PC-3 (cell line): ENCODE data around the gene UPK1B. TPM values are rescaled to one million over a fixed set of nuclear protein-coding genes. Genes with fewer than 3 reads are reported as not detected.
A peak's percentile ranks its signal among the peaks of the same experiment; 100 is the strongest.

Source experiments
- ATAC-seq: fragments of 200-7000 bp; cut with Tn5 transposase; 2 replicates; pipeline ENCODE4 v1.9.1; 2020; ENCODE audit warnings: mild to moderate bottlenecking, moderate library complexity
- BruUV-seq: library from RNA; stranded (reverse); fragments of 400-500 nt; replicated peaks from 2 replicates; lab custom pipeline; 2021; lab: Mats Ljungman, UMichigan
- CTCF ChIA-PET: fragments of 300-600 bp; sonication (Branson Sonifier 250); formaldehyde crosslinking; loops from one replicate; lab custom pipeline; 2022; ENCODE audit warnings: antibody characterized with exemption; lab: Charles Lee
- POLR2A ChIA-PET: fragments of 300-600 bp; sonication (Branson Sonifier 250); formaldehyde crosslinking; loops from one replicate; lab custom pipeline; 2022; ENCODE audit warnings: antibody characterized with exemption; ENCODE audit not compliant: unreplicated experiment; lab: Charles Lee
- DNase-seq: peaks from one replicate; pipeline ENCODE4 v3.0.0-alpha.2; 2015
- H2AFZ ChIP-seq: fragments of 300-600 bp; sonication (generic); 2 replicates; pipeline ENCODE4 v1.6.0; 2016; ENCODE audit warnings: antibody characterized with exemption, low read length
- H3F3A ChIP-seq: fragments of 300-600 bp; sonication (generic); one replicate; pipeline ENCODE4 v1.6.0; 2017; ENCODE audit warnings: antibody characterized with exemption, low read length, control low read depth, mild to moderate bottlenecking; ENCODE audit not compliant: unreplicated experiment
- H3K27ac ChIP-seq: fragments of 300-600 bp; sonication (generic); 2 replicates; pipeline ENCODE4 v1.5.1; 2016; ENCODE audit warnings: mild to moderate bottlenecking, low read length
- H3K27me3 ChIP-seq: fragments of 300-600 bp; sonication (generic); 2 replicates; pipeline ENCODE4 v1.6.1; 2016; ENCODE audit warnings: low read length, mixed read lengths
- H3K36me3 ChIP-seq: fragments of 300-600 bp; sonication (generic); 2 replicates; pipeline ENCODE4 v1.6.1; 2016; ENCODE audit warnings: low read depth, mixed run types, low read length, mixed read lengths
- H3K4me1 ChIP-seq: fragments of 300-600 bp; sonication (generic); 2 replicates; pipeline ENCODE4 v1.5.1; 2016; ENCODE audit warnings: low read length; ENCODE audit not compliant: insufficient read depth
- H3K4me2 ChIP-seq: fragments of 300-600 bp; sonication (generic); 2 replicates; pipeline ENCODE4 v1.6.0; 2016; ENCODE audit warnings: low read length
- H3K4me3 ChIP-seq: fragments of 300-600 bp; sonication (generic); 2 replicates; pipeline ENCODE4 v1.5.1; 2016; ENCODE audit warnings: mild to moderate bottlenecking, low read length, mixed read lengths
- H3K79me2 ChIP-seq: fragments of 300-600 bp; sonication (generic); 2 replicates; pipeline ENCODE4 v1.6.1; 2017; ENCODE audit warnings: low read length, mixed read lengths
- H3K9ac ChIP-seq: fragments of 300-600 bp; sonication (generic); 2 replicates; pipeline ENCODE4 v1.6.0; 2016; ENCODE audit warnings: mild to moderate bottlenecking, low read length
- H3K9me2 ChIP-seq: fragments of 300-600 bp; sonication (generic); replicated peaks from 2 replicates; pipeline ENCODE4 v1.6.1; 2016; ENCODE audit warnings: mixed run types, low read length, mixed read lengths
- H3K9me3 ChIP-seq: fragments of 300-600 bp; sonication (generic); 2 replicates; pipeline ENCODE4 v1.6.1; 2016; ENCODE audit warnings: low read length, mixed read lengths
- H4K20me1 ChIP-seq: fragments of 300-600 bp; sonication (generic); 2 replicates; pipeline ENCODE4 v1.6.1; 2016; ENCODE audit warnings: low read length, mixed read lengths
- CTCF ChIP-seq: fragments of 300-600 bp; sonication (generic); conservative IDR thresholded peaks from 2 replicates; pipeline ENCODE4 v1.5.1; 2017; ENCODE audit warnings: antibody characterized with exemption, low read depth, mild to moderate bottlenecking, low read length
- EZH2 ChIP-seq: fragments of 300-600 bp; sonication (generic); IDR thresholded peaks from one replicate; pipeline ENCODE4 v1.6.1; 2017; ENCODE audit warnings: antibody characterized with exemption, mild to moderate bottlenecking, low read length; ENCODE audit not compliant: unreplicated experiment
- EZH2phosphoT487 ChIP-seq: fragments of 300-600 bp; sonication (generic); IDR thresholded peaks from 2 replicates; pipeline ENCODE4 v1.6.1; 2018; ENCODE audit warnings: mild to moderate bottlenecking, antibody characterized with exemption, low read length, borderline replicate concordance
- intact Hi-C: fragments of 100-400 bp; cut with micrococcal nuclease; formaldehyde crosslinking; loops from 2 replicates; pipeline ENCODE4 v1.9.0; 2023
- total RNA-seq: library from RNA; depleted of rRNA; stranded (reverse); fragments of >200 nt; gene quantifications from 2 replicates; pipeline ENCODE4 v1.2.3, GENCODE V29; 2014

The UPK1B gene
- total RNA-seq, 1 experiment from 2014 or later: 0.04 TPM

GRCh38 chr3:119239206-119239820 is 65.9 kb downstream of the UPK1B start:
- CTCF ChIA-PET: interaction anchor here (0.6 kb wide), 1 partner anchor 357 kb away, joined by 3 read pairs; no protein-coding TSS in a partner anchor
- no peaks in the 10 kb centered on the region for H4K20me1 ChIP-seq
- no peaks in the 10 kb centered on the region for H3F3A ChIP-seq
- peak overlapping the region; percentile 97 for H3K4me2 ChIP-seq
- H3K4me3 ChIP-seq: peak overlapping the region; percentile 91
- peak; percentile 43 for DNase-seq
- intact Hi-C loops: loop anchor here (10.0 kb wide), 1 partner anchor 205 kb away; the partner anchor contains the start of gene IGSF11
- H3K9ac ChIP-seq: peak overlapping the region; percentile 86
- ATAC-seq: no peak
- peaks cover 9% of the 10 kb centered on the region for H3K36me3 ChIP-seq
- no peak for TF ChIP-seq EZH2phosphoT487
- TF ChIP-seq EZH2: no peak
- no peak for TF ChIP-seq CTCF
- POLR2A ChIA-PET: interaction anchor here (0.6 to 0.7 kb wide), 3 partner anchors 13 to 1616 kb away, joined by 3 to 4 read pairs (median 4); no protein-coding TSS in a partner anchor
- H3K9me2 ChIP-seq: no peaks in the 10 kb centered on the region
- TSS peak; percentile 49 for BruUV-seq
- H3K9me3 ChIP-seq: no peaks in the 10 kb centered on the region
- H2AFZ ChIP-seq: no peak overlapping the region
- no peaks in the 10 kb centered on the region for H3K27me3 ChIP-seq
- peak overlapping the region; percentile 63 for H3K27ac ChIP-seq
- peaks cover 54% of the 10 kb centered on the region for H3K79me2 ChIP-seq
- peaks cover 31% of the 10 kb centered on the region for H3K4me1 ChIP-seq

GRCh38 chr3:119240101-119240590 is 66.7 kb downstream of the UPK1B start:
- peaks cover 9% of the 10 kb centered on the region for H3K36me3 ChIP-seq
- TF ChIP-seq EZH2 (no peak), EZH2phosphoT487 (no peak), CTCF (no peak)
- peaks cover 25% of the 10 kb centered on the region for H3K4me1 ChIP-seq
- peak overlapping the region; percentile 63 for H3K27ac ChIP-seq
- peak overlapping the region; percentile 97 for H3K4me2 ChIP-seq
- H3K79me2 ChIP-seq: peaks cover 48% of the 10 kb centered on the region
- H3K27me3 ChIP-seq: no peaks in the 10 kb centered on the region
- ATAC-seq: peak; percentile 1
- no TSS peak for BruUV-seq
- intact Hi-C loops: loop anchor here (1.0 to 2.0 kb wide), 2 partner anchors 56 to 63 kb away; no protein-coding TSS in a partner anchor
- H2AFZ ChIP-seq: peak overlapping the region; percentile 66
- peak overlapping the region; percentile 91 for H3K4me3 ChIP-seq
- POLR2A ChIA-PET: interaction anchor here (0.7 to 1.6 kb wide), 3 partner anchors 79 to 1615 kb away, joined by 3 to 6 read pairs (median 3); no protein-coding TSS in a partner anchor
- CTCF ChIA-PET: interaction anchor here (0.5 to 2.0 kb wide), 6 partner anchors 48 to 357 kb away, joined by 3 to 19 read pairs (median 14); partner anchors contain the start of gene IGSF11
- H3F3A ChIP-seq: no peaks in the 10 kb centered on the region
- peak; percentile 23 for DNase-seq
- H3K9ac ChIP-seq: peak overlapping the region; percentile 86
- no peaks in the 10 kb centered on the region for H4K20me1 ChIP-seq
- H3K9me2 ChIP-seq: no peaks in the 10 kb centered on the region
- H3K9me3 ChIP-seq: no peaks in the 10 kb centered on the region
